Measurements from ENCODE around the gene DNAJA4. TPM values are rescaled to one million over a fixed set of nuclear protein-coding genes. Genes with fewer than 3 reads are reported as not detected.

DNAJA4 gene
- total and polyA plus RNA-seq, 9 of the 15 experiments (the other 6 are each of a cell fraction or from before 2014, with no cell fraction given) = 0.11 to 1.0 (median 0.16) TPM; not detected in 4

GRCh38 chr15:78299101-78299930, 35.0 kb downstream of the DNAJA4 start, which contains the start of gene SKIC8 (continued):
- TF ChIP-seq EZH2 (IDR thresholded peaks at IDR 0.05; ENCODE audit: borderline replicate concordance, low read depth, low read length) = no peak
- no peak; the same call in 1 of the 2 replicates for TF ChIP-seq STAT6 (CRISPR knock-in tag; IDR thresholded peaks at IDR 0.05)
- TF ChIP-seq ZNF280B (CRISPR knock-in tag; IDR thresholded peaks at IDR 0.05) = no peak
- no peak for TF ChIP-seq ZNF444 (CRISPR knock-in tag; IDR thresholded peaks at IDR 0.05)
- peak; percentile 37 for TF ChIP-seq NEUROD1 (IDR thresholded peaks at IDR 0.05; ENCODE audit: borderline replicate concordance, low read depth, low read length, partially characterized antibody)
- no peak for TF ChIP-seq KAT8 (IDR thresholded peaks at IDR 0.05; ENCODE audit: low read depth)
- TF ChIP-seq HEY1 (CRISPR knock-in tag; IDR thresholded peaks at IDR 0.05; ENCODE audit: borderline replicate concordance) = no peak
- no peak for TF ChIP-seq ZNF165 (CRISPR knock-in tag; IDR thresholded peaks at IDR 0.05; ENCODE audit: borderline replicate concordance)
- TF ChIP-seq CREM (IDR thresholded peaks at IDR 0.05; ENCODE audit: low read depth) = peak; percentile 99
- TF ChIP-seq ZNF436 (CRISPR knock-in tag; IDR thresholded peaks at IDR 0.05) = no peak
- no peak for TF ChIP-seq CBX2 (IDR thresholded peaks at IDR 0.05; ENCODE audit: insufficient read depth, low read length, poor library complexity, severe bottlenecking)
- TF ChIP-seq ZNF79 (CRISPR knock-in tag; IDR thresholded peaks at IDR 0.05; ENCODE audit: low read depth) = no peak
- no peak for TF ChIP-seq FOXK1 (CRISPR knock-in tag; IDR thresholded peaks at IDR 0.05; ENCODE audit: borderline replicate concordance)
- no peak for TF ChIP-seq NFATC3 (IDR thresholded peaks at IDR 0.05)
- peak; percentile 90 for TF ChIP-seq TBP (optimal IDR thresholded peaks at IDR 0.05; ENCODE audit: low read depth, low read length)
- TF ChIP-seq ZBTB33 (CRISPR knock-in tag; IDR thresholded peaks at IDR 0.05) = no peak
- TF ChIP-seq DLX4 (CRISPR knock-in tag; IDR thresholded peaks at IDR 0.05) = no peak
- no peak for TF ChIP-seq GATA2 (CRISPR knock-in tag; IDR thresholded peaks at IDR 0.05)
- TF ChIP-seq RFX5 (IDR thresholded peaks at IDR 0.05; ENCODE audit: low read depth, low read length) = no peak
- TF ChIP-seq E2F3 (CRISPR knock-in tag; IDR thresholded peaks at IDR 0.05) = no peak
- peak; percentile 85 for TF ChIP-seq GABPB1 (CRISPR knock-in tag; IDR thresholded peaks at IDR 0.05)
- peak; percentile 96 for TF ChIP-seq ZFX (CRISPR knock-in tag; IDR thresholded peaks at IDR 0.05)

Measured in K562 (cell line).